Upper lobe of right lung (tissue), 1 donor: ENCODE results near the gene PABPC4L. TPM values are rescaled to one million over a fixed set of nuclear protein-coding genes. Genes with fewer than 3 reads are reported as not detected.

Experiments
- ATAC-seq: fragments of 200-7000 bp; cut with Tn5 transposase; one replicate; pipeline ENCODE4 v1.9.1; 2020; ENCODE audit warnings: mild to moderate bottlenecking, moderate library complexity
- DNase-seq: peaks from one replicate; pipeline ENCODE4 v3.0.0-alpha.2; 2020
- H3K27ac ChIP-seq: fragments of 200-600 bp; one replicate; pipeline ENCODE4 v1.8.0; 2022
- H3K27me3 ChIP-seq: fragments of 200-600 bp; one replicate; pipeline ENCODE4 v1.8.0; 2022; ENCODE audit warnings: mild to moderate bottlenecking
- H3K36me3 ChIP-seq: fragments of 200-600 bp; one replicate; pipeline ENCODE4 v1.8.0; 2022
- H3K4me1 ChIP-seq: fragments of 200-600 bp; one replicate; pipeline ENCODE4 v1.8.0; 2022
- H3K4me3 ChIP-seq: fragments of 200-600 bp; one replicate; pipeline ENCODE4 v1.8.0; 2022; ENCODE audit warnings: mild to moderate bottlenecking
- H3K9me3 ChIP-seq: fragments of 200-600 bp; one replicate; pipeline ENCODE4 v1.8.0; 2022
- intact Hi-C: fragments of 100-400 bp; cut with DNase I; formaldehyde crosslinking; loops from one replicate; pipeline ENCODE4 v1.11.0; 2022
- total RNA-seq: library from RNA; stranded (reverse); fragmentation: NEBNext Ultra II Directional; extraction: Animal tissue kit (Norgen Biotek cat#: 25700); gene quantifications from one replicate; pipeline ENCODE4 v1.2.1, GENCODE V29; 2021
- TF ChIP-seq, protein P1 (sequence below): fragments of 200-600 bp; IDR thresholded peaks from one replicate; pipeline ENCODE4 v1.8.0; 2022; ENCODE audit warnings: antibody characterized with exemption
- donor health status: DM: no; HTN: yes; CAD: no; lungs with severe emphysema.

PABPC4L gene
- total RNA-seq, 1 donor from 2014 or later = 0.98 TPM

DNA sequence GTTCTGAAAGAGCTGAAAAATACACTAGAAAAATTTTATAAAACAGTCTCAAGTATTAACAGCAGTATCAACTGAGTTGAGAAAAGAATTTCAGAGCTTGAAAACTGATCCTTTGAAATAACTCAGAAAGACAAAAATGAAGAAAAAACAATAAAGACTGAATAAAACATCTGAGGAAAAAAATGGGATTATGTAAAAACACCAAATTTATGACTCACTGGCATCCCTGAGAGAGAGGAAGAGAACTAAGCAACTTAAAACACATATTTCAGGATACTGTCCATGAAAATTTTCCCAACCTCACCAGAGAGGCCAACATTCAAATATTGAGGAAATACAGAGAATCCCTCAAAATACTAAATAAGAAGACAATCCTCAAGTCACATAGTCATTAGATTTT lies 22.9 kb downstream of the PABPC4L start:
- H3K4me3 ChIP-seq = no peak overlapping the region
- H3K4me1 ChIP-seq = no peaks in the 10 kb centered on the region
- ATAC-seq (no peak), DNase-seq (no peak)
- TF ChIP-seq, protein P1, sequence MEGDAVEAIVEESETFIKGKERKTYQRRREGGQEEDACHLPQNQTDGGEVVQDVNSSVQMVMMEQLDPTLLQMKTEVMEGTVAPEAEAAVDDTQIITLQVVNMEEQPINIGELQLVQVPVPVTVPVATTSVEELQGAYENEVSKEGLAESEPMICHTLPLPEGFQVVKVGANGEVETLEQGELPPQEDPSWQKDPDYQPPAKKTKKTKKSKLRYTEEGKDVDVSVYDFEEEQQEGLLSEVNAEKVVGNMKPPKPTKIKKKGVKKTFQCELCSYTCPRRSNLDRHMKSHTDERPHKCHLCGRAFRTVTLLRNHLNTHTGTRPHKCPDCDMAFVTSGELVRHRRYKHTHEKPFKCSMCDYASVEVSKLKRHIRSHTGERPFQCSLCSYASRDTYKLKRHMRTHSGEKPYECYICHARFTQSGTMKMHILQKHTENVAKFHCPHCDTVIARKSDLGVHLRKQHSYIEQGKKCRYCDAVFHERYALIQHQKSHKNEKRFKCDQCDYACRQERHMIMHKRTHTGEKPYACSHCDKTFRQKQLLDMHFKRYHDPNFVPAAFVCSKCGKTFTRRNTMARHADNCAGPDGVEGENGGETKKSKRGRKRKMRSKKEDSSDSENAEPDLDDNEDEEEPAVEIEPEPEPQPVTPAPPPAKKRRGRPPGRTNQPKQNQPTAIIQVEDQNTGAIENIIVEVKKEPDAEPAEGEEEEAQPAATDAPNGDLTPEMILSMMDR = no peak
- intact Hi-C loops = no loop called here
- no peaks in the 10 kb centered on the region for H3K27me3 ChIP-seq
- H3K9me3 ChIP-seq = no peaks in the 10 kb centered on the region
- no peak overlapping the region for H3K27ac ChIP-seq
- no peaks in the 10 kb centered on the region for H3K36me3 ChIP-seq

DNA sequence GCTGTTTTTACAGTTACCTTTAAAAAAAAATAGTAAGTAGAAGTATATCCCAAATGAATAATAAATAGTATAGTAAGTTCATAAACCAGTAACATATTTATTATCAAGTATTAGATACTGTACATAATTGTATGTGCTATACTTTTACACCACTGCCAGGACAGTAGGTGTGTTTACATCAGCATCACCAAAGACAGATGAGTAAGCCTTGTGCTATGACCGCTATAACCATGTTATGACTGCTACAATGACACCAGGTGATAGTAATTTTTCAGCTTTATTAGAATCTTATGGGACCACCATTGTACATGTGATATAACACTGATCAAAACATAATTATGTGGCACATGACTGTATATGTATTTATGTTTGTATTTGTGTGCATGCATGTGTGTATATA lies 27.3 kb downstream of the PABPC4L start:
- Histone ChIP-seq H3K4me3 (no peak overlapping the region), H3K27ac (no peak overlapping the region), H3K36me3 (no peaks in the 10 kb centered on the region), H3K9me3 (no peaks in the 10 kb centered on the region), H3K4me1 (no peaks in the 10 kb centered on the region), H3K27me3 (no peaks in the 10 kb centered on the region)
- DNase-seq (no peak), ATAC-seq (no peak)
- TF ChIP-seq, protein P1 = no peak
- intact Hi-C loops = no loop called here

DNA sequence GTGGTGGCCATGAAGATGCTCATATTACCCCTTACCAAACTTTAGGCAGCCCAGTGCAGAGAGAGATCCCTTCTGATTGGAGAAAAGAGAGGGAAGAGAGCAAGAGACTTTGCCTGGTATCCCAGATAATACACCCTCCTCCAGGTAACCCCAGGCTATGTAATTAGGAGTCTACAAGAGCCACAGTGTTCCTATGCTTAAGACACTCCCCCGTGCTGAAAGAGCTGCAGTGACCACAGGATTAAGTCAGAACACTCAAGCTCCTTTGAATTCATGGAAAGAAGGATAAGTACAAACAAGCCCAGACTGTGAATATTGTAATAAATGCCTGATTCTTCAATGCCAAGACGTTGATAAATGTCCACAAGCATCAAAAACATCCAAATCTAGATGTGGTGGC lies 41.4 kb downstream of the PABPC4L start:
- ATAC-seq (no peak), DNase-seq (no peak)
- Histone ChIP-seq H3K36me3 (no peaks in the 10 kb centered on the region), H3K4me1 (no peaks in the 10 kb centered on the region), H3K4me3 (no peak overlapping the region), H3K27ac (no peak overlapping the region), H3K9me3 (no peaks in the 10 kb centered on the region), H3K27me3 (no peaks in the 10 kb centered on the region)
- intact Hi-C loops = no loop called here
- TF ChIP-seq, protein P1 = no peak

DNA sequence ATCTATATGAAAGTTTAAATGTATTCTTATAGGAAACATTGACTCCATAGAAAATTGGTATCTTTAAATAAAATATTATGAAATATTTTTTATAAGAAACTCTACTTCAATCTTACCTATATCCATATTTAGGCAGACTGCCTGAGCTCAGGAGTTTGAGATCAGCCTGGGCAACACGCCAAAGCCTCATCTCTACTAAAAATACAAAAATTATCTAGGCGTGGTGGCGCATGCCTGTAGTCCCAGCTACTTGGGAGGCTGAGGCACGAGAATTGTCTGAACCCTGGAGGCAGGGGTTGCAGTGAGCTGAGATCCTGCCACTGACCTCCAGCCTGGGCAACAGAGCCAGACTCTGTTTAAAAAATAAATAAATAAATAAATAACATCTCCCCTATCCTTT lies 47.5 kb downstream of the PABPC4L start:
- TF ChIP-seq, protein P1 = no peak
- Histone ChIP-seq H3K9me3 (no peaks in the 10 kb centered on the region), H3K36me3 (no peaks in the 10 kb centered on the region), H3K27me3 (no peaks in the 10 kb centered on the region), H3K27ac (no peak overlapping the region), H3K4me1 (no peaks in the 10 kb centered on the region), H3K4me3 (no peak overlapping the region)
- no peak for DNase-seq
- intact Hi-C loops = no loop called here
- ATAC-seq = no peak

DNA sequence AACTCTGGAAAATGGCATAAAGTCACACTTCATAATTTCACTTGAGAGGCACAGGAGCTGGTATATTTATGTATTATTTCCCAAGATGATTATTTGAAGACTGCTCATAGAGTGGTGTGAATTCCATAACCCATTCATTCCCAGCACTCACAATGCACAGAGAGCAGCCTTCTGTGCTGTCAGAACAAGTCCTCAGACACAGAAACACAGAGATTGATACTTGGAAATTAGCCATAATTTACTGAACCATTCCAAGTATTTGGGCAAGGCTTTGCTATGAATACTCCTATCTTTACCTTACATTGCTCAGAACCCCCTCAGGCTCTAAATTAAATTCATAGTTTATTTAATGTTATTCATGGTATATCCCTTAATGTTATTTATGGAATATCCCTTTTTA lies 53.6 kb downstream of the PABPC4L start:
- Histone ChIP-seq H3K4me3 (no peak overlapping the region), H3K36me3 (no peaks in the 10 kb centered on the region), H3K27ac (no peak overlapping the region), H3K9me3 (no peaks in the 10 kb centered on the region), H3K27me3 (no peaks in the 10 kb centered on the region), H3K4me1 (no peaks in the 10 kb centered on the region)
- intact Hi-C loops = no loop called here
- no peak for DNase-seq
- TF ChIP-seq, protein P1 = no peak
- ATAC-seq = no peak
